ENCODE results near the gene RAB3GAP1.
A peak's percentile ranks its signal among the peaks of the same experiment; 100 is the strongest.
"Not testable (repeated sequence)": the region's sequence is repeated elsewhere in the genome, so short reads cannot be mapped to it uniquely, and the experiment has no call there.

The RAB3GAP1 gene

DNA sequence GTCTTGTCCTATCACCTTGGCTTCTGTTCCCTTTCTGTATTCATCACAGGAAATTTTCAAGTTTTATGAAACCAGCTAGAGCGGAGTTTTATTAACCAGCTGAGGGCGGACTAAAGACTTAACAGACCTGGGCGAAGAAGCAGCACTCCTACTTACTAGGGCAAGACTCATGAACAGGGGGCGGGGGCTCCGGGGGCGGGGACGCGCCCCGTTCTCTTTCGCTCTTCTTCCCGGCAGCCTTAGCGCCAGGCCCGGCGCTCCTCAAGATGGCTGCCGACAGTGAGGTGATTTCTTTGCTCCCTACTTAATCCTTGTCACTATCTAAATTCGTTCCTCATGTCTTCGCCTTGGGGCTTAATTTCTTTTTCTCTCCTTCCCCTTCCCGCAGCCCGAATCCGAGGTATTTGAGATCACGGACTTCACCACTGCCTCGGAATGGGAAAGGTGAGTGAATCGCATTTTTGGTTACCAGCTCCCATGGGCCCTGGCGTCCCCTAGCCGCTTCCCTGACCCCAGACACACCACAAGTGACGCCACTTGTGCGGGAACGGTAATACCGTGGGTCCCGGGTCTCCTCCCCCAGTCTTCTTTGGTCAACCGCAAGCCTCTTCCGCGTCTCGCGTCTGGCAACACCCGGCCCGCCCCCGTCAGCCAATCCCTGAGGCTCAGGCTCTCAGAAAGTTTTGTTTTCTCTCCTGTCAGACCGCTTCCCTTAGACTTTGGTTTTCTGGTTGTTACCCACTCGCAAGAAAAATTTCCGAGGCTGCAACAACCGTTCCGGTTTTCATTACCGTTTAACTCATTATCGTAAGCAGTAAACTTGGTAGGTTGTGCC lies at the start of gene RAB3GAP1:
Gene RAB3GAP1, plus strand, starts transcription at position 251 of the 835 bp plus-strand sequence. Its CDS starts 16 bp downstream, at position 267.
- peak; percentile 91 for DNase-seq

DNA sequence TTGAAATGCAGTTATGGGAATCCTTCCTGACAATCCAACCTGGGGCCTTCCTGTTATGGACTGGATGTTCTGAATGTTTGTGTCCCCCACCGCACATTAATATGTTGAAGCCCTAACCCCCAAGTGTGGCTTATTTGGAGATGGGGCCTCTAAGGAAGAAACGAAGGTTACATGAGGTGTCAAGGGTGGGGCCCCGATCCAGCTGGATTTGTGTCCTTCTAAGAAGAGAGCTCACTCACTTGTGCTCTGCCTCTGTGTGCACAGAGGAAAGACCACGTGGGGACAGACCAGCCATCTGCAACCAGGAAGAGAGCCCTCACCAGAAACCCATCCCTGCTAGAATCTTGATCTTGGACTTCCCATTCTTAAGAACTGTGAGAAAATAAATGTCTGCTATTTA lies 49.3 kb upstream of the RAB3GAP1 start:
- no peak for DNase-seq

DNA sequence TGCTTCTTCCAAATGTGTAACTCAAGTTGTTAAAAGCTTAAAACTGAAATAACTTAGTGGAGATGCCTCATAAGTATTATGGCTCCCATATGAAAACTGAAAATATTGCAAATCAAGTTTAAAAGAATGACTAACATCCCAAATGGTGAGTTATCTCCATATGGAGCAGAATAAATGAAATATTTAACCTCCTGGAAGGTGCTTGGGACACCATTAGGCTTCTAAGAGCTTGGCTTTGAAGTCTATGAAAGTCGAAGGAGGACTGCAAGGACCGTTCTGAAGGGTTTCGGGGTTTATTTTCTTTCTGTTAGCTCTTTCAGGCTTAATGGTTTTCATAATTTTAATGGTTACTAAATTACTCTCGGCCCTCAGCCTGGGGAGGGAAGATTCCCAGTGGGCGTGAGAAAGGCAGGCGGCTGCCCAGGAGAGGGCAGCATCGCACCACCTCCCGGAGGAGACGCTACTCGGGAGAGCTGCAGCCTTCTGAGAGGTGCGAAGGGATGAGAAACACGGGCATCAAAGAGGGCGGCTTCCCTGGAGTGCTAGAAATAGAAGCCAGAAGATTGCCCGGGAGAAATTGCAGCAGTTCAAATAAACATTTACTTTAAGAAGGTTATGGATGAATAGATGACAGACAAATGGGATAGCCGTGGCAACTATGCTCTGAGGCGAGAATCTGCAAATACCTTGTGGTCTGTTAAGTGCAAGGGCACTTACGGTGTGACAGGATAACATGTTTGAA lies 47.9 kb upstream of the RAB3GAP1 start:
- DNase-seq: peak; percentile 61

DNA sequence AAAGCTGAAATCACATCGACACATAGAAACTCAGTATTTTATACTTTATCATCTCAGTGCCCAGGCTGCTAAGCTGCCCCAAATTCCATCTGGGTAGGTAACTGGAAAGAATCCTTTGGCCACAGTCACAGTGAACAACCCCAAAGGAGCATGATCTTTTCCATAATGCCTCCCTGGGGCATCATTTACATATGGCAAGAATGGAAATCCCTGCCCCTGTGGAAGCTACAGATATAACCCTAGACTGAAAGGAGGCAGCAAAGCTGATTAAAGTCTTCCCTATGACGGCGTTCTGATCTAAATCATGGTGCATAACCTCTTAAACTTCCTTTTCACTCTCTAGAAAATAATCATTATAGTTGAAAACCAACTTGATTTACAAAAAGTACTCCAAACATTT lies 46.3 kb upstream of the RAB3GAP1 start:
- DNase-seq: no peak

GRCh38 chr2:135009339-135009738 lies 42.8 kb upstream of the RAB3GAP1 start:
- no peak for DNase-seq

DNA sequence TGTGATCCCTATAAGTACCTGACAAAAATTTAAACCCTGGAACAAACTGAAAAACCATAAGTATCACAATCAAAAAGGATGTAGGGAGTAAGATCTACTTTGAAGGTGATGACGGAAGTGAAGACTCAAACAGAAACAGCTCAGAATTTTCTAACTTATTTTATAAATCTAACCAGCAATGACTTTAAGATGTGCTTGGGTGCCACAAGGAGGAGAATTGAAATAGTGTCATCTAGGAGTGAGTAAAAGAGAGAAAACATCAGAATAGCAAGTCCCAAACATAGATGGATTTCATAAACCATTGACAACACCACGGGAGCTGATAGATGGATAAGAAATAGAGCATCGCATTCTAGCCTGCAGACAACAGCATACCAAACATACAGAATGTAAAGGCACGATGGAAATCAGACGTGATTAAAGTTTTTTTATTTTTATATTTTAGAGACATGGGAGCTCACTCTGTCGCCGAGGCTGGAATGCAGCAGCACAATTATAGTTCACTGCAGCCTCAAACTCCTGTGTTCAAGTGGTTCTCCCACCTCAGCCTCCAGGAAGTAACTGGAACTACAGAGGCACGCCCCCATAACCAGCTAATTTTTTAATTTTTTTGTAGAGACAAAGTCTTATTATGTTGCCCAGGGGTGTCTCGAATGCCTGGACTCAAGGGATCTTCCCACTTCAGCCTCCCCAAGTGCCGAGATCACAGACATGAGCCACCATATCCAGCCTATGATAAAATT lies 41.7 kb upstream of the RAB3GAP1 start:
- no peak for DNase-seq

DNA sequence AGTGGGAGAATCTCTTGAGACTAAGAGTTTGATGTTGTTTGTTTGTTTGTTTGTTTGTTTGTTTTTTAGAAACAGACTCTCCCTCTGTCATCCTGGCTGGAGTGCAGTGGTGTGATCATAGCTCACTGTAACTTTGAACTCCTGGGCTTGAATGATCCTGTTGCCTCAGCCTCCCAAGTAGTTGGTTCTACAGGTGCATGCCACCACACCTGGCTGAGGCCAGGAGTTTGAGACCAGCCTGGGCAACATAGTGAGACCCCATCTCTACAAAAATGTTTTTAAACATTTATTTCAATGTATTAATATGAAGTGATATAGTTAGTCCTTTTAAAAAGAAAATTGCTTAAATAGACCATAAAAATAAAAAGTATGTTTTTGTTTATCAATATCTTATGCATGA lies 40.5 kb upstream of the RAB3GAP1 start:
- no peak for DNase-seq

- DNase-seq: no peak
These were observed 30.5 kb upstream of the RAB3GAP1 start for GRCh38 chr2:135021618-135022017.

DNA sequence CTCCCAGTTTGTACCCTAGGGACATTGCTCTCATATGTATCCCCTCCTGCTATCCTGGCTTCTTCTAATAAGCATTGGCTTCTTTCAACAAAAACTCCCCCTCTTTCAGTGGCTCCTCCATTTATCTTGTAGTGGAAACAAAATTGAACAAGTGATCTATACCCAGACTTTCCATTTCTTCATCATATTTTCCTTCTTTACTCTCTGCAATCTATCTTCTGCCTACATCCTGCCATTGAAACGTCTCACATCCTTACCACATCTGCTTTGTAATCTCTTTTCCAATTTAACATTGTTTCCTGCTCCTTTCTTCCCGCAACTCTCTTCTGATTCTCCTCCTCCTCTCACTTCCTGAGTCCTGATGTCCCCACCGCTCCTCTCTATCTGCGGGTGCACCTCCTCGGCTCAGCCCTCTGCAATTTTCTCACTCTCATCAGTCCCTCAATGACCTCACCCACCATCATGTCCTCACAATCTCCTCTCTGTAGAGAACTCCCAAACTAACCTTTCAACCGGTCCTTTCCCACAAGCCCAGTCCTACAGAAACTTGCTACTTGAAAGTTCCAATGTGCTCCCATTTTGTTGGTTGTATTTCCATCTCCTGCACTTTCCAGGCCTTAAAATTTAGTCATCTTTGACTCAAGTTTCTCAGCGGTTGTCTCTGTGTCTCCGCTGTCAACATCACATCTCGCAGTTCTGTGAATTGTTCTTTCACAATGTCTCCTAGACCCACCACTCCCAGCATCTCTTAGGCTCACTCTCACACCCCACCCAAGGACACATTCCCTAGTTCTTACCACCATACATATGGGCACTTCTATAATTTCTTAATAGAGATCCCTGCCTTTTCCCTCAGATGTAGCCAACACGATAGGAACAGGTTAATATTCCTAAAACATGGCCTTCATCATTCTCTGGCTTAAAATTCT lies 28.9 kb upstream of the RAB3GAP1 start:
- no peak for DNase-seq

DNA sequence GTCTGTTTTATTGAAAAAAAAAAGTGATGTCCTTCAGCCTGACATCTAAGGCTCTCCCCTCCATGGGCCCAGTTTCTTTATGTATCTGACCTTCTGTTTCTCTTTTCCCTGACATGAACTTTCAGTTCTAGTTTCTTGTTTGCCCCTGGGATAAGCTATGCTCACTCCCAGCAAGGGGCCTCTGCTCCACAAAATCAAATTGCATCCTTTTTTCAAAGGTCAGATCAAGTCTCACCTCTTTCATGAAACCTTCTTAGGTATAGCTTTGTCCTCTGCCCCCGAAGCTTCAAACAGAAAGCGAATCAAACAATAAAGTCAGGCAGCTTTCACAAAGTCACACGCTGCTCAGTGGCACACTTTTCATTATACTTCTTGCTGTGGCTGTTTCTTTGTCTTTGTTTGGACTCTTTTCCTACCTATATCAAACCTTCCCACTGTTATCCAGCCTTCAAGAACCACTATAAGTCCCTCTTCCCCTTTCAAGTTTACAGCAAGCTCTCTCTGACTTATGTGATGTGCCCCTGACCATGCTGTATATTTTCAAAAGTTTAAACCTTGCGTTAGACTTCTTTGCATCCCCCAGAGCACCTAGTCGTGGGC lies 28.1 kb upstream of the RAB3GAP1 start:
- no peak for DNase-seq

DNA sequence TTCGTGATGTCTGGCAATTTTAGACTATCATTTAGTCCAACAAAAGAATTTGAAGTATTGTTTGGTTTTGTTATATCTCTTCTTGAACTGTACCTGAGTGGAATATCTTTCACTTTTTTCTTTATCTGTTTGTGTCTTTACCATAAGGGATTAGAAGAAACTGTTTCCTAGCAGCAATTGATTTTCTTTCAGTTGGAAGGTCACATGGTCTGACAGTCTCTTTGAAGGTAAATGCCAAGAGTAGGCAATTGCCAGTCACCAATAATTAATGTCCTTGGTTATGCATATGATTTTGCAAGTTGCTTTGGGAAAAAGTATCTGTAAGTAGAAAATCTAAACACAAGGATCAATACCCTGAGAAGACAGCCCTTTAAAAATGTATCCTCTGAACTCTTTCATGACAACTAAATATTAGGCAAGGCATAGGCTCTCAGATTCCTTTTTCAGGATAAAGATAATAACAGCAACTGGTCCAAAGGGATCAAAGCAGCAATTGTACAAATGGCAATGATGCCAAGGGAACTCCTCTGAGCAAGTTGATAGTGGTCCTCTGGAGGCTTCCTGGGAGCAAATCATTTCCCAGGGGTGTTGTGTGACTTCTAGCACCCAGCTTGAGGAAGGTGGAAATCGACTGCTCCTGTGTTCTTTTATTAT lies 22.5 kb upstream of the RAB3GAP1 start:
- no peak for DNase-seq

- peak; percentile 21 for DNase-seq
These were observed 21.3 kb upstream of the RAB3GAP1 start for GRCh38 chr2:135030826-135031225.

GRCh38 chr2:135033216-135033615 lies 18.9 kb upstream of the RAB3GAP1 start:
- not testable (repeated sequence) for DNase-seq

- DNase-seq: no peak
These were observed 14.3 kb upstream of the RAB3GAP1 start for GRCh38 chr2:135037831-135038230.

DNA sequence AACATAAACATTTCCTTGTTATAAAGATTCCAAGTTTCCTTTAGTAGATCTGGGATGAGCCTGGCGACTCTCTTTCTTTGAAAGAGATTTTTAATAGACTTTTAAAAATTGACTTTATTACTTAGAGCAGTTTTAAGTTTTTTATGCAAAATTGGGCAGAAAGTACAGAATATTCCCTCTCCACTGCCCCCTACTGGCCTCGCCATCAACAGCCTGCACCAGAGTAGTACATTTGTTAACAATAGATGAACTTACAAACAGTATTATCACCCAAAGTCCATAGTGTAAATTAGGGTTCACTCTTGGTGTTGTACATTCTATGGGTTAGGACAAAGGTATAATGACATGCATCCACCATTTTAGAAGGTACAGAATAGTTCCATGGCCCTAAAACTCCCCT lies 8.7 kb upstream of the RAB3GAP1 start:
- no peak for DNase-seq

DNA sequence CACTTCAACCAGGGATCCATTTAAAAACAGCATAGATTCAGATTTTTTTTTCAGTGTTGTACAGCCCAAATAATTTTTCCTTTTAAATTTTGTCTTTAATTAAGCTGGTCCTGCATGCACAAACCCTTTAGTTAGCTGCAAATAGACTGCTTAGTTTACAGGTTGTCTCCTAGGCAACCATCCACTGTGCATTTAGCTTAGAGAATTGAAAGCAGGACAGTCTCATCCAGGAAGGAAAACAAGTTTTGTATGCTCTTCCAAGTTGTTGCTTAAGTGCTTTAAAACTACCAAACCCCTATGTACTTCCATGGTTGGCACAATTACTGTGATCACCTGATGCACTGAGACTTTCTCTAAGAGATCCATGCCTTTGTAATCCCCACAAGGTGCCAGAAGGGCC lies 4.8 kb upstream of the RAB3GAP1 start, which contains the start of gene MAP3K19:
Gene MAP3K19, minus strand, starts transcription at position 148 of the 400 bp plus-strand sequence. CDS start 22,800 bp downstream, outside the sequence.
- no peak for DNase-seq

GRCh38 chr2:135048122-135048521 lies 4.0 kb upstream of the RAB3GAP1 start:
- DNase-seq: no peak

DNA sequence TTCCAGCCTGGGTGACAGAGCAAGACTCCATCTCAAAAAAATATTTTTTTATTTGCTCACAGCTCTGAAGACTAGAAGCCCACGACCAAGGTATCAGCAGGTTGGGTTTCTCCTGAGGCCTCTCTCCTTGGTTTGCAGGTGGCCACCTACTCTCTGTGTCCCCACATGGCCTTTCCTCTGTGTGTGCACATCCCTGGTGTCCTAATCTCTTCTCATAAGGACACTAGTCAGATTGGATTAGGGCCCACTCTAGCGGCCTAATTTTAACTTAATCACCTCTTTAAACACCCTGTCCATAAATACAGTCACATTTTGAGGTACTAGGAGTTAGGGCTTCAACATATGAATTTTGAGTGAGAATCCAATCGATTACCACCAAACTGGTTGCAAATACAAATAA lies 2.0 kb upstream of the RAB3GAP1 start:
- DNase-seq: no peak

DNA sequence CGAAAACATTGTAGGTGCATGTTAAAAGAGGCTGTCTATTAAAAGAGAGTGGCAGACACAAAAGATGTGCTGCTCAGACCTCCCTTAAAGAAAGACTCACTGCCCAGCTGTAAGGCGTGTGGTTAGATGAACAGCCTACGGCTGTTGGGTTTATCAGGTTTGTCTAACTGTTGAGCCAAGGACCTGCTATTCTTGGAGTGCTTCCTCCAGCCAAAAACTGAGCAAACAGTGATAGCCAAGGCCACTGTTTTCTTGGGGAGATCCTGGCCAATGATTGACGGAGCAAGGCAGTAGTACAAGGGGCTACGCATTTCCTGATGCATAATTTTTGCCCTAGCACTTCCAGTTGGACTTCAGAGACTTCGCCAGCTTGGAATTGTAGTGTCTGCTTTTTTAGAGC lies 1.4 kb upstream of the RAB3GAP1 start:
- DNase-seq: no peak

DNA sequence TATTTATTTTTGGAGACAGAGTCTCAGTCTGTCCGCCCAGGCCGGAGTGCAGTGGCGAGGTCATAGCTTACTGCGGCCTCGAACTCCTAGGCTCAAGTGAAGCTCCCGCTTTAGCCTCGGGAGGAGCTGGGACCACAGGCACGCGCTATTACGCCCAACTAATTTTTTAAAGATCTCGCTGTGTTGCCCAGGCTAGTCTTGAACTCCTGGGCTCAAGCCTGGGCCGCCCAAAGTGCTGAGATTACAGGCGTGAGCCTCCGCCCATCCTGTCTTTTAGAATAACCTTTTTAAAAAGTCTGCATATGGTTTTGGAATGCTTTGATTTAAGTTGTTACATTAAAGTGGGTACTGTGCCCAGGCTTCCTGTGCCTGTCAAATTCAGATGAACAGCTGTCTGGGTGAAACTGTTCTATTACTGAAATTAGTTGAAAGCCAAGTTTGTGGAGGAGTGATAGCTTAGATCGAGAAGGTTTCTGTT lies 944 bp downstream of the RAB3GAP1 start:
- DNase-seq: peak; percentile 18

GRCh38 chr2:135055182-135055786 lies 3.2 kb downstream of the RAB3GAP1 start:
- no peak for DNase-seq

Data from right hindlimb (tissue), 1 donor.